NCI-H748 treated with DMSO at 0.1 percent for 48 hours (cell line): Measurements from ENCODE around the gene MRC2.
A peak's percentile ranks its signal among the peaks of the same experiment; 100 is the strongest.

ENCODE experiments used
- DNase-seq: peaks from one replicate; lab custom pipeline; 2025; lab: John Stamatoyannopoulos, UW

The MRC2 gene

DNA sequence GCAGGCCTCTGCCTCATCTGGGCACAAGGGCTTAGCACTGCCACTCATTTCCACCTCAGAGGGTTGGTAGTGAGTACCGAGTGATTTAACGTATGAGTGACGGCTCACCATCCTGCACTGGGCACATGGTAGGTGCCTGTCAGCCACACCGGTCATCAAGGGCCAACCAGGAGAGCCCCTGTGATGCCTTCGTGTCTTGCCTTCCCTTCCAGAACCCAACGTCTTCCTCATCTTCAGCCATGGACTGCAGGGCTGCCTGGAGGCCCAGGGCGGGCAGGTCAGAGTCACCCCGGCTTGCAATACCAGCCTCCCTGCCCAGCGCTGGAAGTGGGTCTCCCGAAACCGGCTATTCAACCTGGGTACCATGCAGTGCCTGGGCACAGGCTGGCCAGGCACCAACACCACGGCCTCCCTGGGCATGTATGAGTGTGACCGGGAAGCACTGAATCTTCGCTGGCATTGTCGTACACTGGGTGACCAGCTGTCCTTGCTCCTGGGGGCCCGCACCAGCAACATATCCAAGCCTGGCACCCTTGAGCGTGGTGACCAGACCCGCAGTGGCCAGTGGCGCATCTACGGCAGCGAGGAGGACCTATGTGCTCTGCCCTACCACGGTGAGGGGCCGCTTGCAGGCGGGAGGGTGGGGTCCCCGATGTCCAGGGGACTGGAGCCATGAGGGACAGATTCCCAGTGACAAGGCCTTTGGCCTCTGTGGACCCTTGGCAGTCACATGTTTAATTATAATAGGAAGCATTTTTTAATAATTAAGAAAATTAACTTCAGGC is 37.1 kb downstream of the MRC2 start:
- DNase-seq: no peak

- no peak for DNase-seq
Observed at GRCh38 chr17:62665599-62665998, 38.1 kb downstream of the MRC2 start.

- DNase-seq: no peak
Observed at GRCh38 chr17:62666061-62666800, 38.8 kb downstream of the MRC2 start.

GRCh38 chr17:62666801-62667591 is 39.5 kb downstream of the MRC2 start:
- no peak for DNase-seq

DNA sequence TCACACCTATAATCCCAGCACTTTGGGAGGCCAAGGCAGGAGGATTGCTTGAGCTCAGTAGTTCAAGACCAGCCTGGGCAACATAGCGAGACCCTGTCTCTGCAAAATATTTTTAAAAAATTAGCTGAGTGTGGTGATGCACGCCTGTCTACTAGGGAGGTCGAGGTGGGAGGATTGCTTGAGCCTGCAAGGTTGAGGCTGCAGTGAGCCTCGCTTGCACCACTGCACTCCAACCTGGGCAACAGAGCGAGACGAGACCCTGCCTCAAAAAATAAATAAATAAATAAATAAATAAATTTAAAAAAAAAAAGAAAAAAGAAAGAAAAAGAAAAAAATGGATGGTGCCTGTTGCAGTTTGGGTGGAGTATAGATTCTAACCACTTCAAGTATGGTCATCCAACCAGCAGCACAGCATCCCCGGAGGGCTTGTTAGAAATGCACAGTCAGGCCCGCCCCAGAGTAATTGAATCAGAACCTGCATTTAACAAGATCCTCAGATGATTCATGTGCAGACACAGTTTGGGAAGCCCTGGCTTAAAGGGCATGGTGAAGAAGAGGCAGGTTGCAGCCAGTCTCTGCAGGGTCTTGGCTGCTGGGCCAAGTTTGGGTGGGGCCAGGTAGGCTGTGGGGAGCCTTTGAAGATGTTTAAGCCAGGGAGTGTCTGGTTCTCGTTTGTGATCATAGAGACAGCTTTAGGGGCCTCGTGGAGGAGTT is 40.8 kb downstream of the MRC2 start:
- no peak for DNase-seq

DNA sequence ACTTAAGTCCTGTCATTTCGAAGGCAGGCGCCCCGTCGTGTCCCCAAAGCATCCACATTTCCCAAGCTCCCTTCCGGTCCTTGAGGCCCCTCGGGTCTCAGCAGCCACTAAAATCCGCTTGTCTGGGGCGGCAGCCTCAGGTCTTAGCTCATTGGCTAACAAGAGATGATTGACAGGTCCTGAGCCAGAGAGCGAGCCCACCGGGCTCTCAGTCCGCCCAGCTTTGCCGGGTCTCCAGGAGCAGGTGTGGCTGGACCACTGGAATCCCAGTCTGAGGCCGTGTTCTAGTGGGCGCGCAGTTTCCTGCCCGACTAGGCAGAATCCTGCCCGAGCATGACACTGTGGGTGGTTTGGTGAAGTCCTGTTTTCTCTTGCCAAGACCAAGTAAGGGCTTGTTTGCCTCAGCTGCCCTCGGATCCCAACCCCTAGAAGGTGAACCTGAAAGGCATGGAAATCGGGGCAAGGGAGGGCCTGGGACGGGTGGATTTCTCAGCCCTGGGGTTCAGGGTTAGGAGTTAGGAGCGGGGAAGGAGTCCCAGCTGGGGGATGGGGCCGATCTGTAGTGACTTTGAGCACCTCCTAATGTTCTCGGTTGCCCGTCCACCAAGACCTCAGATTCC is 42.8 kb downstream of the MRC2 start:
- DNase-seq: no peak

DNA sequence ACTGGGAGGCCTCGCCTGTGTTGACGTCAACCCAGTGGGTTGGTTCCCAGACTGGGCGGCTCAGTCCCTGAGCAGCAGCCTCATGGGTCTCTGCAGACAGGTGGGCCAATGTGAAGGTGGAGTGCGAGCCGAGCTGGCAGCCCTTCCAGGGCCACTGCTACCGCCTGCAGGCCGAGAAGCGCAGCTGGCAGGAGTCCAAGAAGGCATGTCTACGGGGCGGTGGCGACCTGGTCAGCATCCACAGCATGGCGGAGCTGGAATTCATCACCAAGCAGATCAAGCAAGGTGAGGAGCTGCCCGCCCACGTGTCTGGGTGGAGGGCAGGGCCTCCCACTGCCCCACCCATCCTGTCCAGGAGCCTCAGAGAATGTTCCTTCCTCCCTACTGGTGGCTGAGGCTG is 44.1 kb downstream of the MRC2 start:
- DNase-seq: peak; percentile 57

- DNase-seq: no peak
Observed at GRCh38 chr17:62672957-62673356, 45.5 kb downstream of the MRC2 start.

DNA sequence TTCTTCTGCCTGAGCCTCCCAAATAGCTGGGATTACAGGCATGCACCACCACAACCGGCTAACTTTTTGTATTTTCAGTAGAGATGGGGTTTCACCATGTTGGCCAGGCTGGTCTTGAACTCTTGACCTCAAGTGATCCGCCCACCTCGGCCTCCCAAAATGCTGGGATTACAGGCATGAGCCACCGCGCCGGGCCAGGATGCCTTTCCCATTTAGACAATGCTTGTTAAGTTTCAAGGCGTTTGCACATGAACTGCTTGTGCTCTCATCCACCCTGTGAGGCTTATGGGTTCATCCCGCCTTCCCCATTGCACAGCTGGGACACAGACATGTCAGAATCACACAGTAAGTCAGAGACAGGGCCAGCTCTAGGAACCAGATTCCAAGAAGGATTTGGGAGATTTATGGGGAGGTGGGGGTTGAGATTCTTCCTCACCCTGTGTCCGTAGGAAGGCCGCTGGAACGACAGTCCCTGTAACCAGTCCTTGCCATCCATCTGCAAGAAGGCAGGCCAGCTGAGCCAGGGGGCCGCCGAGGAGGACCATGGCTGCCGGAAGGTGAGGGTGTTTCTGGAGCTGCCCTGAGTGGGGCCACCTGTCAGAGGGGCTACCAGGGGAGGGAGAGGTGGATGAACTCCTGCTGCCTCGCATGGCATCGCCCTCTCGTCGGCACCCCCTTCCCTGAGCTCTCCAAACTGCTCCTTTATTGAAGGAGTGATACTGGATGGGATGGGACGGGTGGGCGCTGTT is 46.3 kb downstream of the MRC2 start:
- DNase-seq: no peak

GRCh38 chr17:62674363-62674739 is 46.9 kb downstream of the MRC2 start:
- DNase-seq: no peak

- no peak for DNase-seq
Observed at GRCh38 chr17:62674841-62675240, 47.4 kb downstream of the MRC2 start.

DNA sequence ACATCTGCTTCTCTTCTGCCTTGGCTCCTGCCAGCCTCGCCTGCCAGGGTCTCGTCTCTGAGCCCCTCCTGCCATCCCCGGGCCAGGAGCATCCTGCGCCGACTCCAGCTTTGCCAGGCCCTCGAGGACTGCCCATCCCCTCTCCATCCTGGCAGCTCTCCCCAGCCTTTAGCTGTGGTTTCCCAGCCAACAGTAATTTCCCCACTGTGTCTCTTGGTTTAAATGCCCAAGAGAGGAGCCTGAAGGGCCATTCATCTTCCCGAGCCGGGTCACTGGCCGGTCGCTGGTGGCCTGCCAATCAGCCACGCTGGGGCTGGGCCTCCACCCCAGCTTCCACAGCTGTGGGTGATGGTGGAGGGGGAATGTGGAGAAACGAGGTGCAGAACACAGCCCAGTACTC is 47.8 kb downstream of the MRC2 start:
- DNase-seq: no peak

GRCh38 chr17:62675701-62676100 is 48.2 kb downstream of the MRC2 start:
- no peak for DNase-seq

- DNase-seq: no peak
Observed at GRCh38 chr17:62676231-62676943, 48.9 kb downstream of the MRC2 start.

DNA sequence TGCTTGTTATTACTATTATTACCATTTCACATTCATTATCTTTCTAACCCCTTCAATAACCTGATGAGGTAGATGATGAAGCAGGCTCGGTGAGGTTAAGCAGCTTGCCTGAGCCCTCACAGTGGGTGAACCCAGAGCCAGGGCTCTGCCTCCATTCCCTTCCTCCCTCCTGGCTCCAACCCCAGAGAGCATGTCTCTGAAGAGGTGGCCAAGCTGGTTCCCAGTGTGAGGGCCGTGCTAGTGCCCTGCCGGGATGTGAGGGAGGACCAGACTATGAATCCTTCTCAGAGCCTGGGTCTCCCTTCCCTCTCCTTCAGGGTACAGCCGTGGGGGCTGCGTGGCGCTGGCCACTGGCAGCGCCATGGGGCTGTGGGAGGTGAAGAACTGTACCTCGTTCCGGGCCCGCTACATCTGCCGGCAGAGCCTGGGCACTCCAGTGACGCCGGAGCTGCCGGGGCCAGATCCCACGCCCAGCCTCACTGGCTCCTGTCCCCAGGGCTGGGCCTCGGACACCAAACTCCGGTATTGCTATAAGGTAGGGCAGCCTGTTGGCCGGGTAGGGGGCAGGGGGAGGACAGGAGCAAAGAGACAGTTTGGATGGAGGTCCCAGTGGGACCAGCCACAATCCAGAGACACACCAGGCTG is 49.6 kb downstream of the MRC2 start:
- no peak for DNase-seq

GRCh38 chr17:62678214-62678919 is 50.9 kb downstream of the MRC2 start:
- no peak for DNase-seq

- no peak for DNase-seq
Observed at GRCh38 chr17:62679866-62680377, 52.5 kb downstream of the MRC2 start.

GRCh38 chr17:62680541-62681052 is 53.1 kb downstream of the MRC2 start:
- DNase-seq: no peak
